ENCODE measurements around the gene HSD17B12. TPM values are rescaled to one million over a fixed set of nuclear protein-coding genes. Genes with fewer than 3 reads are reported as not detected.

The HSD17B12 gene
- total and polyA plus RNA-seq, 2 donors (not counting 3 experiments of a cell fraction or from before 2014, with no cell fraction given) = 41.5 to 96.5 TPM

DNA sequence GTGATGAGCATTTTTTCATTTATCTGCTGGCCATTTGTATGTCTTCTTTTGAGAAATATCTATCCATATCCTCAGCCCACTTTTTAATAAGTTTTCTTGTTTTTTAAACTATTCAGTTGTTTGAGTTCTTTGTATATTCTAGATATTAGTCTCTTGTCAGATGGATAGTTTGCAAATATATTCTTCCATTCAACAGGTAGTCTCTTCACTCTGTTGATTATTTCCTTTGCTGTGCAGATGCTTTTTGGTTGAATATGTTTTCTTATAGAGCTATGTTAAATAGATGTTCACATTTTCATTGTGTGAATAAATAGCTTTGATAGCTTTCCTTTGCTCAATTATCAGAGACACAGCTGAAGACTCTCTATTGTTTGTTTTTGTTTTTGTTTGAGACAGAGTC lies 131.9 kb downstream of the HSD17B12 start:
- Histone ChIP-seq H2AFZ (ENCODE audit: low read depth, low read length) (no peak overlapping the region), H3K9me3 (replicated peaks; ENCODE audit: control insufficient read depth, insufficient read depth, low read length) (no peaks in the 10 kb centered on the region), H3K4me2 (ENCODE audit: insufficient read depth, low read length) (no peak overlapping the region), H3K27me3 (ENCODE audit: control insufficient read depth in 2 of 2, insufficient read depth in 2 of 2, low read length in 2 of 2) (no peaks in the 10 kb centered on the region), H3K9ac (replicated peaks; ENCODE audit: extremely low read depth, insufficient read depth, low read length) (no peak overlapping the region), H3K36me3 (ENCODE audit: control insufficient read depth in 2 of 2, extremely low read depth in 1 of 2, insufficient read depth in 2 of 2, low read length in 2 of 2) (no peaks in the 10 kb centered on the region), H3K27ac (ENCODE audit: insufficient read depth, low read depth, low read length) (no peak overlapping the region), H3K4me3 (replicated peaks in 1 of 3; ENCODE audit: insufficient read depth in 1 of 3, low read depth in 1 of 3, low read length in 3 of 3) (no peak overlapping the region), H4K20me1 (replicated peaks; ENCODE audit: control insufficient read depth, extremely low read depth, insufficient read depth, low read length) (no peaks in the 10 kb centered on the region), H3K9me1 (replicated peaks; ENCODE audit: control insufficient read depth, extremely low read depth, insufficient read depth, low read length) (no peaks in the 10 kb centered on the region), H3K4me1 (ENCODE audit: control insufficient read depth, extremely low read depth, insufficient read depth, low read length) (no peaks in the 10 kb centered on the region), H3K79me2 (ENCODE audit: control insufficient read depth, insufficient read depth, low read length) (no peaks in the 10 kb centered on the region)
- intact Hi-C loops (cut with micrococcal nuclease) = no loop called here
- ChIA-PET POLR2A (no interaction called here), CTCF (interaction anchor here (1.2 to 1.4 kb wide), 2 partner anchors 10 to 13 kb away, joined by 3 to 4 read pairs; no protein-coding TSS in a partner anchor)
- no peak for DNase-seq (ENCODE audit: low read depth, low spot score)
- no TSS peak for BruUV-seq (replicated peaks)
- dilution Hi-C loops (cut with MboI; ENCODE audit: extremely low pct_ligation_motif_present, low sequenced_read_pairs) = no loop called here
- no peak for TF ChIP-seq JUN (IDR thresholded peaks at IDR 0.05; ENCODE audit: borderline replicate concordance, insufficient read depth, insufficient read length, low read depth)
- TF ChIP-seq GATA2 (IDR thresholded peaks at IDR 0.05; ENCODE audit: insufficient read depth, insufficient read length, low read depth, low read length) = no peak
- TF ChIP-seq FOS (IDR thresholded peaks at IDR 0.05; ENCODE audit: borderline replicate concordance, insufficient read depth, low read length) = no peak
- TF ChIP-seq, protein P1, sequence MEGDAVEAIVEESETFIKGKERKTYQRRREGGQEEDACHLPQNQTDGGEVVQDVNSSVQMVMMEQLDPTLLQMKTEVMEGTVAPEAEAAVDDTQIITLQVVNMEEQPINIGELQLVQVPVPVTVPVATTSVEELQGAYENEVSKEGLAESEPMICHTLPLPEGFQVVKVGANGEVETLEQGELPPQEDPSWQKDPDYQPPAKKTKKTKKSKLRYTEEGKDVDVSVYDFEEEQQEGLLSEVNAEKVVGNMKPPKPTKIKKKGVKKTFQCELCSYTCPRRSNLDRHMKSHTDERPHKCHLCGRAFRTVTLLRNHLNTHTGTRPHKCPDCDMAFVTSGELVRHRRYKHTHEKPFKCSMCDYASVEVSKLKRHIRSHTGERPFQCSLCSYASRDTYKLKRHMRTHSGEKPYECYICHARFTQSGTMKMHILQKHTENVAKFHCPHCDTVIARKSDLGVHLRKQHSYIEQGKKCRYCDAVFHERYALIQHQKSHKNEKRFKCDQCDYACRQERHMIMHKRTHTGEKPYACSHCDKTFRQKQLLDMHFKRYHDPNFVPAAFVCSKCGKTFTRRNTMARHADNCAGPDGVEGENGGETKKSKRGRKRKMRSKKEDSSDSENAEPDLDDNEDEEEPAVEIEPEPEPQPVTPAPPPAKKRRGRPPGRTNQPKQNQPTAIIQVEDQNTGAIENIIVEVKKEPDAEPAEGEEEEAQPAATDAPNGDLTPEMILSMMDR (IDR thresholded peaks at IDR 0.05; ENCODE audit: extremely low read depth in 1 of 2, insufficient read depth in 1 of 2, low read depth in 1 of 2, low read length in 2 of 2) = no peak
- TF ChIP-seq MYC (IDR thresholded peaks at IDR 0.05; ENCODE audit: low read depth, low read length) = no peak
- TF ChIP-seq EZH2 (IDR thresholded peaks at IDR 0.05; ENCODE audit: borderline replicate concordance, low read depth, low read length, severe bottlenecking) = no peak
- TF ChIP-seq POLR2A (IDR thresholded peaks at IDR 0.05; ENCODE audit: low read depth, low read length) = no peak
- TF ChIP-seq POLR2AphosphoS5 (IDR thresholded peaks at IDR 0.05; ENCODE audit: insufficient read depth, low read depth, low read length) = no peak
- TF ChIP-seq, protein P2, sequence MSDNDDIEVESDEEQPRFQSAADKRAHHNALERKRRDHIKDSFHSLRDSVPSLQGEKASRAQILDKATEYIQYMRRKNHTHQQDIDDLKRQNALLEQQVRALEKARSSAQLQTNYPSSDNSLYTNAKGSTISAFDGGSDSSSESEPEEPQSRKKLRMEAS (IDR thresholded peaks at IDR 0.05; ENCODE audit: insufficient read depth, insufficient read length) = no peak
- FAIRE-seq = no peak

All from endothelial cell of umbilical vein (primary cell).